Glutamatergic neuron (in vitro differentiated cells): ENCODE measurements around the gene TMBIM6. TPM values are rescaled to one million over a fixed set of nuclear protein-coding genes. Genes with fewer than 3 reads are reported as not detected.

Experiments
- DNase-seq: peaks from one replicate; pipeline ENCODE4 v3.0.0; 2022
- H3K27ac Mint-ChIP-seq: one replicate; pipeline ENCODE4 v1.8.0; 2020; ENCODE audit warnings: mild to moderate bottlenecking, mixed read lengths, inconsistent platforms; ENCODE audit not compliant: unreplicated experiment
- H3K27me3 Mint-ChIP-seq: one replicate; pipeline ENCODE4 v1.8.0; 2020; ENCODE audit warnings: mild to moderate bottlenecking, moderate library complexity, mixed read lengths, inconsistent platforms; ENCODE audit not compliant: unreplicated experiment
- H3K36me3 Mint-ChIP-seq: one replicate; pipeline ENCODE4 v1.8.0; 2020; ENCODE audit warnings: mild to moderate bottlenecking, mixed read lengths, inconsistent platforms; ENCODE audit not compliant: unreplicated experiment
- H3K4me1 Mint-ChIP-seq: one replicate; pipeline ENCODE4 v1.8.0; 2020; ENCODE audit warnings: mild to moderate bottlenecking, low read depth, mixed read lengths, inconsistent platforms; ENCODE audit not compliant: unreplicated experiment
- H3K4me3 Mint-ChIP-seq: one replicate; pipeline ENCODE4 v1.8.0; 2020; ENCODE audit warnings: mild to moderate bottlenecking, mixed read lengths, inconsistent platforms; ENCODE audit not compliant: unreplicated experiment
- H3K9me3 Mint-ChIP-seq: one replicate; pipeline ENCODE4 v1.8.0; 2020; ENCODE audit warnings: mild to moderate bottlenecking, moderate library complexity, mixed read lengths, inconsistent platforms; ENCODE audit not compliant: unreplicated experiment
- total RNA-seq: library from RNA; stranded (reverse); fragmentation: NEBNext Ultra II Directional; extraction: Animal tissue kit (Norgen Biotek cat#: 25700); gene quantifications from one replicate; pipeline ENCODE4 v1.2.1, GENCODE V29; 2021; ENCODE audit not compliant: unreplicated experiment
- TF ChIP-seq, protein P1 (sequence below): fragments of 200-600 bp; sonication (generic); IDR thresholded peaks from one replicate; pipeline ENCODE4 v1.5.0; 2021; ENCODE audit not compliant: partially characterized antibody, unreplicated experiment

TMBIM6 gene
- total RNA-seq, 1 donor from 2014 or later: 278 TPM

DNA sequence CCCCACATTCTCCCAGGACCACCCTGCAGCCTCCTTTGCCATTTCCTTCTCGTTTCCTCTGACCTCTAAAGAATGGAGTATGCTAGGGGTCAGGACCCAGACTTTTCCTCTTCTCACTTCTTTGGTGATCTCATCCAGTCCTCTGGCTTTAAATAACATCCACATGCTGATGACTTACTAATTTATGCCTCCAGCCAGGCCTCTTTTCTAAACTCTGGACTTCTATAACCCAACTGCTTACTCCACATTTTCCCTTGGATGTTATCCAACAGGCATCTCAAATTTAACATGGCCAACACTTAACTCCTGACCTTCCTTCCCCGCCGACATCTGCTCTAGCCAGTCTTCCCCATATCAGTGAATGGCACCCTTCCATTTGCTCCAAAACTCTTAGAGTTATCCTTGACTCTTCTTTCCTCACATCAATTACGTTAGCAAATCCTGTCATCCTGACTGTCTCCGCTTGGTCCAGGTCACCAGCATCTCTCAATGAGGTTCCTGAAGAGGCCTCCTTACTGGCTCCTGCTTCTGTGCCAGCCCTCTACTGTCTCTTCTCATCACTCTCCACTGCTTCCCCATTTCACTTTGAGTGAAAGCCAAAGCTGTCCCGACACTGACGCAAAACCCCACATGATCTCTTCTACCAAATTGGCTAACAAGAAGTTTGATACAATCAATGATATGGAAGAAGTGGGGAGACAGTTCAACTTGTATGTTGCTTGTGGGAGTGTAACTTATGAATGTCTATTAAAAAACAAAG, 42.7 kb downstream of the TMBIM6 start:
- no peak for DNase-seq
- no peak overlapping the region for H3K4me3 Mint-ChIP-seq
- TF ChIP-seq, protein P1, sequence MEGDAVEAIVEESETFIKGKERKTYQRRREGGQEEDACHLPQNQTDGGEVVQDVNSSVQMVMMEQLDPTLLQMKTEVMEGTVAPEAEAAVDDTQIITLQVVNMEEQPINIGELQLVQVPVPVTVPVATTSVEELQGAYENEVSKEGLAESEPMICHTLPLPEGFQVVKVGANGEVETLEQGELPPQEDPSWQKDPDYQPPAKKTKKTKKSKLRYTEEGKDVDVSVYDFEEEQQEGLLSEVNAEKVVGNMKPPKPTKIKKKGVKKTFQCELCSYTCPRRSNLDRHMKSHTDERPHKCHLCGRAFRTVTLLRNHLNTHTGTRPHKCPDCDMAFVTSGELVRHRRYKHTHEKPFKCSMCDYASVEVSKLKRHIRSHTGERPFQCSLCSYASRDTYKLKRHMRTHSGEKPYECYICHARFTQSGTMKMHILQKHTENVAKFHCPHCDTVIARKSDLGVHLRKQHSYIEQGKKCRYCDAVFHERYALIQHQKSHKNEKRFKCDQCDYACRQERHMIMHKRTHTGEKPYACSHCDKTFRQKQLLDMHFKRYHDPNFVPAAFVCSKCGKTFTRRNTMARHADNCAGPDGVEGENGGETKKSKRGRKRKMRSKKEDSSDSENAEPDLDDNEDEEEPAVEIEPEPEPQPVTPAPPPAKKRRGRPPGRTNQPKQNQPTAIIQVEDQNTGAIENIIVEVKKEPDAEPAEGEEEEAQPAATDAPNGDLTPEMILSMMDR: no peak
- no peak overlapping the region for H3K27ac Mint-ChIP-seq
- peaks cover 6% of the 10 kb centered on the region for H3K36me3 Mint-ChIP-seq
- peaks cover 7% of the 10 kb centered on the region for H3K9me3 Mint-ChIP-seq
- H3K27me3 Mint-ChIP-seq: peaks cover 2% of the 10 kb centered on the region
- no peaks in the 10 kb centered on the region for H3K4me1 Mint-ChIP-seq

DNA sequence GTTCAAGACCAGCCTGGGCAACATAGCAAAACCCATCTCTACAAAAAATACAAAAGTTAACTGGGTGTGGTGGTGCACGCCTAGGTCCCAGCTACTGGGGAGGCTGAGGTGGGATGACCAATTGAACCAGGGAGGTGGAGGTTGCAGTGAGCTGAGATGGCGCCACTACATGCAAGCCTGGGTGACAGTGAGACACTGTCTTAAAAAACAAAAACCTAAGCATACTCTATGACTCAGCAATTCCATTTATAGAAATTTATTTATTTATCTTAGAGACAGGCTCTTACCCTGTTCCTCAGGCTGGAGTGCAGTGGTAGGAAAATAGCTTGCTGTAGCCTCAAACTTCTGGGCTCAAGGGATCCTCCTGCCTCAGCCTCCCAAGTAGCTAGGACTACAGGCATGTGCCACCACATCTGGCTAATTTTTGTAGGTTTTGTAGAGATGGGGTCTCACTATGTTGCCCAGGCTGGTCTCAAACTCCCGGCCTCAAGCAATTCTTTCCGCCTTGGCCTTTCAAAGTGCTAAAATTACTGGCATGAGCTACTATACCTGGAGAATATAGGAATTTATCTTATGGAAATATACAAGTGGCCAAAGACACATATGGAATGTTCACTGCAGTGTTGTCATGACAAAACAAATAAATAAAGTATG, 43.5 kb downstream of the TMBIM6 start:
- TF ChIP-seq, protein P1: no peak
- Mint-ChIP-seq H3K4me3 (no peak overlapping the region), H3K36me3 (peaks cover 6% of the 10 kb centered on the region), H3K27me3 (peaks cover 2% of the 10 kb centered on the region), H3K9me3 (peaks cover 7% of the 10 kb centered on the region), H3K4me1 (no peaks in the 10 kb centered on the region), H3K27ac (no peak overlapping the region)
- DNase-seq: no peak

DNA sequence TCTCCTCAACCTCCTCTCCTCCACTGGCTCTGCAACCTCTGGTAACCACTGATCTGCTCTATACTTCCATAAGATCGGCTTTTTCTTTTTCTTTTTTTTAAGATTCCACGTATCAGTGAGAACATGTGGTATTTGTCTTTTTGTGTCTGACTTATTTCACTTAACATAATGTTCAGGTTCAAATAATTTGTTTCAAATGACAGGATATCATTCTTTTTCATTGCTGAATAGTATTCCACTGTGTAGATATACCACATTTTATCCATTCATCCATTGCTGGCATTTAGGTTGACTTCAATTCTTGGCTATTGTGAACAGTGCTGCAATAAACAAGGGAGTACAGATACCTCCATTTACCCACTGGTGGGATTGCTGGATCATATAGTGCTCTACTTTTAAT, 46.3 kb downstream of the TMBIM6 start:
- no peak overlapping the region for H3K27ac Mint-ChIP-seq
- H3K9me3 Mint-ChIP-seq: peaks cover 11% of the 10 kb centered on the region
- H3K27me3 Mint-ChIP-seq: peaks cover 4% of the 10 kb centered on the region
- no peak overlapping the region for H3K4me3 Mint-ChIP-seq
- H3K36me3 Mint-ChIP-seq: peaks cover 6% of the 10 kb centered on the region
- TF ChIP-seq, protein P1: no peak
- no peak for DNase-seq
- H3K4me1 Mint-ChIP-seq: no peaks in the 10 kb centered on the region

DNA sequence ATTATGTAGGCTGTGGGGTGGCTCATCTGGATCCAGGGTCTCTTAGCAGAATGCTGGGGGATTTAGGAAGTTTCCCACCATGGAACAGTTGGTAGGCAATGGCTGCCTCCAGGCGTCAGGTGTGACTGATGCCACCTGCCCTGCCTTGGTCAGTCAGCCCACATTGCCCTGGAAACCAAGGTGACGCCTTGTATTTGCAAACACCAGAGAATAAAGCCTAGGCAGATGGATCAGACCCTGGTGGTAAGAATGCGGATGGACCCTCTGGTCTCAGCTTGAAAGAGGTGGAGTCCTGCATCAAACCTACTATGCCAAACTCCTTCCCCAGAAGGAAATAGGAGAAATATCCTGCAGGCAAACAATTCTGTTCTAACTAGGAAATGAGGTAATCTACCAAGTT, 48.6 kb downstream of the TMBIM6 start:
- Mint-ChIP-seq H3K27me3 (peaks cover 5% of the 10 kb centered on the region), H3K9me3 (peaks cover 10% of the 10 kb centered on the region), H3K4me1 (no peaks in the 10 kb centered on the region), H3K27ac (no peak overlapping the region), H3K4me3 (no peak overlapping the region), H3K36me3 (peaks cover 6% of the 10 kb centered on the region)
- TF ChIP-seq, protein P1: no peak
- DNase-seq: no peak

DNA sequence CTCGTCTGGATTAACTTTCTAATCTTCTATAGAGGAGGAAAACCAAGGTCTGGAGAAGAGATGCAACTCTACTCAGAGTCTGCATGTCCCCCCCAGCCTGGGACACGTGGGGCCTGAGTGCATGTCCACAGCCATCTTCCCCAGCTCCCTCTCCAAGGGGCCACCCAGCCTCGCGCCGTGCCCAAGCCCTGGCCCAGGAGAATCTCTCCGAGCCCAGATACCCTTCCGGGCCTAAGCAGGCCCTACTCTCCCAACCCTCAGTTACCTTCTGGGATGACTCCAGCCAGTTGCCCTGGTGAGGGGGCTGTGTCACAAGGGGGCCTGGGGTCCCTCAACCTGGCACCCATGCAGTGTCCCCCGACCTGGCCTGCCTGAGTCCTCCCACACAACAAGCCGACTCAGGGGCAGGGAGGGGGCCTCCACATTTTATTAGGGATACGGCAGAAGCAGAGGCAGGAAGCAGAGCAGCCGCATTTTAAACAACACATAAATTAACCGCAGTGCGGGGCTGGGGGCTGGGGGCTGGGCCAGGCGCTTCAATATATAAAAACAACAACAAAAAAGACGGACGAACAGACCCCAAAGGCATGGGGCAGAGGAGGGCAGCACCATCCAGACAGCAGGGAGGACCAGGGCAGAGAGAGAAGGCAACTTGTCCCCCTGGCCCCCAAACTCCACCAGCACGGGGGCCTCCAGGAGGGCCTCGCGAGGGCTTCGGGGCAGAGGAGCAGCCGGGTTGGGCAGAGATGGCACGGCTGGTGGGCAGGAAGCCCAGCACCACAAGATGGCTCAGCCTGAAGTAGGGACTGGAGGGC, 49.6 kb downstream of the TMBIM6 start:
- Mint-ChIP-seq H3K36me3 (peaks cover 6% of the 10 kb centered on the region), H3K4me1 (no peaks in the 10 kb centered on the region), H3K4me3 (no peak overlapping the region), H3K9me3 (peaks cover 8% of the 10 kb centered on the region), H3K27me3 (peaks cover 6% of the 10 kb centered on the region), H3K27ac (no peak overlapping the region)
- no peak for DNase-seq
- TF ChIP-seq, protein P1: no peak
